Brain microvascular endothelial cell (primary cell): Measurements from ENCODE around the gene KDM1B.
A peak's percentile ranks its signal among the peaks of the same experiment; 100 is the strongest.

Experiments used
- DNase-seq: peaks from one replicate; pipeline ENCODE4 v3.0.0-alpha.2; 2020
- H3K27ac ChIP-seq: fragments of 250-450 bp; sonication (Bioruptor Pico); 2 replicates; pipeline ENCODE4 v1.5.1; 2020; ENCODE audit warnings: mild to moderate bottlenecking, moderate library complexity
- H3K27me3 ChIP-seq: fragments of 250-450 bp; sonication (Bioruptor Pico); replicated peaks from 2 replicates; pipeline ENCODE4 v1.5.1; 2020; ENCODE audit warnings: mild to moderate bottlenecking
- H3K36me3 ChIP-seq: fragments of 250-450 bp; sonication (Bioruptor Pico); replicated peaks from 2 replicates; pipeline ENCODE4 v1.5.1; 2020; ENCODE audit warnings: mild to moderate bottlenecking
- H3K4me3 ChIP-seq: 2 replicates; pipeline ENCODE4 v1.5.1; 2011; ENCODE audit warnings: low read depth, mild to moderate bottlenecking, control low read depth, low read length, moderate library complexity
- CTCF ChIP-seq: IDR thresholded peaks from 2 replicates; pipeline ENCODE4 v1.5.1; 2011; ENCODE audit warnings: low read depth, mild to moderate bottlenecking, moderate library complexity, low read length, control low read depth, inconsistent platforms; ENCODE audit errors: missing control alignments
- in situ Hi-C: cut with HindIII; loops from 2 replicates; pipeline ENCODE4 v1.10.0; 2017; ENCODE audit warnings: low sequenced_read_pairs, low pct_ligation_motif_present

The KDM1B gene

GRCh38 chr6:18153311-18153703, 1.9 kb upstream of the KDM1B start:
- in situ Hi-C loops, result no loop called here
- no peak for TF ChIP-seq CTCF
- Histone ChIP-seq H3K36me3 (no peaks in the 10 kb centered on the region), H3K4me3 (no peak overlapping the region), H3K27me3 (no peaks in the 10 kb centered on the region), H3K27ac (no peak overlapping the region)
- no peak for DNase-seq

- TF ChIP-seq CTCF, result no peak
- Histone ChIP-seq H3K36me3 (no peaks in the 10 kb centered on the region), H3K27me3 (no peaks in the 10 kb centered on the region), H3K4me3 (peak within 1 kb of the TSS; percentile 92), H3K27ac (peak within 1 kb of the TSS; percentile 57)
- in situ Hi-C loops, result no loop called here
- DNase-seq, result peak; percentile 8
Observed at GRCh38 chr6:18154507-18155149, 594 bp upstream of the KDM1B start, which contains the start of gene TPMT. Gene TPMT, minus strand, starts transcription at chr6:18155077. Its CDS starts 5,950 bp downstream, at chr6:18149127.

- Histone ChIP-seq H3K27ac (peak overlapping the region; percentile 57), H3K4me3 (peak overlapping the region; percentile 90), H3K36me3 (no peaks in the 10 kb centered on the region), H3K27me3 (no peaks in the 10 kb centered on the region)
- DNase-seq, result peak; percentile 17
- in situ Hi-C loops, result no loop called here
- TF ChIP-seq CTCF, result peak; percentile 57
Observed at GRCh38 chr6:18155864-18156421, 721 bp downstream of the KDM1B start.

GRCh38 chr6:18160911-18161310, 5.7 kb downstream of the KDM1B start:
- no peak for TF ChIP-seq CTCF
- Histone ChIP-seq H3K4me3 (no peak overlapping the region), H3K36me3 (peaks cover 2% of the 10 kb centered on the region), H3K27me3 (no peaks in the 10 kb centered on the region), H3K27ac (no peak overlapping the region)
- no peak for DNase-seq
- in situ Hi-C loops, result no loop called here

GRCh38 chr6:18161431-18161830, 6.2 kb downstream of the KDM1B start:
- no peak overlapping the region for H3K27ac ChIP-seq

More at GRCh38 chr6:18161431-18161830, 6.2 kb downstream of the KDM1B start:
- no peaks in the 10 kb centered on the region for H3K27me3 ChIP-seq
- DNase-seq, result no peak
- in situ Hi-C loops, result no loop called here
- H3K36me3 ChIP-seq, result peaks cover 2% of the 10 kb centered on the region
- no peak for TF ChIP-seq CTCF
- H3K4me3 ChIP-seq, result no peak overlapping the region
